ENCODE measurements around the gene DNMT3L.

The DNMT3L gene

DNA sequence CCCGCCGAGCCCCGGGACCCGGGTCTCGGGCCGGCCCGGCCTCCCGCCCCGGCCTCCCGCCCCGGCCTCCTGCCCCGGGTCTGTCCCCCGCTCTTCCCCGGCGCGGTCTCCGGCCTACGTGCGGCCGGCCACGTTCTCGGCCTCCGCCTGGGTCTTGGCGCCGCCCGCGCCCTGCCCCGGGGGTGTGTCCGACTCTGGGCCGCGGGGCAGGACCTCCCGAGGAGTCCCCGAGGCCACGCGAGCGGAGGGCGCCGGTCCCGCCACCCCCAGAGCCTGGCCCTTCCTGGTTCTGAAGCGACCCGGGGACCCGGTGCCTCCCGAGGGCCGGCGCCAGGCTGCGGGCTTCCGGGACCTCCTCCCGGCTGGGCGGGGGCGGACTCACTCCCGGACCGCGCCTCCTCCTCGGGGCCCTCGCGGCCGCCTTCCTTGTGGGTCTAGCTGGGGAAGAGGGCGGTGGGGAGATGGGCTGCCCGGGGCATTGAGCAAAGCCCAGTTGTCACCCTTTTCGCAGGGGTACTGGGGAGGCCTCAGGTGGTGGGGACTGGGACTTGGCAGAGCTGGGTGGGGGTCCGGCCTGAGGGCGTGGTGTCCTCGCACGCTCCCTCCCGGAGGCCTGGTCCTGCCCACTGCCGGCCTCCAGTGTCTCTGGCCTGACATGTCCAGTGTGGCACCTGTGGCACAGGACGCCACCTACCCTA lies 38.7 kb upstream of the DNMT3L start:
- Histone ChIP-seq H3K4me1 (ENCODE audit: control insufficient read depth, insufficient read depth, low read length) (peaks cover 60% of the 10 kb centered on the region), H3K9ac (ENCODE audit: low read length) (peak overlapping the region; percentile 74), H3K27me3 (ENCODE audit: control insufficient read depth, insufficient read depth, low read length) (no peaks in the 10 kb centered on the region), H3K36me3 (ENCODE audit: control insufficient read depth, insufficient read depth, low read length) (no peaks in the 10 kb centered on the region), H3K9me3 (ENCODE audit: control insufficient read depth, low read length) (no peaks in the 10 kb centered on the region), H3K4me3 (ENCODE audit: low read length) (peak overlapping the region; percentile 55)

DNA sequence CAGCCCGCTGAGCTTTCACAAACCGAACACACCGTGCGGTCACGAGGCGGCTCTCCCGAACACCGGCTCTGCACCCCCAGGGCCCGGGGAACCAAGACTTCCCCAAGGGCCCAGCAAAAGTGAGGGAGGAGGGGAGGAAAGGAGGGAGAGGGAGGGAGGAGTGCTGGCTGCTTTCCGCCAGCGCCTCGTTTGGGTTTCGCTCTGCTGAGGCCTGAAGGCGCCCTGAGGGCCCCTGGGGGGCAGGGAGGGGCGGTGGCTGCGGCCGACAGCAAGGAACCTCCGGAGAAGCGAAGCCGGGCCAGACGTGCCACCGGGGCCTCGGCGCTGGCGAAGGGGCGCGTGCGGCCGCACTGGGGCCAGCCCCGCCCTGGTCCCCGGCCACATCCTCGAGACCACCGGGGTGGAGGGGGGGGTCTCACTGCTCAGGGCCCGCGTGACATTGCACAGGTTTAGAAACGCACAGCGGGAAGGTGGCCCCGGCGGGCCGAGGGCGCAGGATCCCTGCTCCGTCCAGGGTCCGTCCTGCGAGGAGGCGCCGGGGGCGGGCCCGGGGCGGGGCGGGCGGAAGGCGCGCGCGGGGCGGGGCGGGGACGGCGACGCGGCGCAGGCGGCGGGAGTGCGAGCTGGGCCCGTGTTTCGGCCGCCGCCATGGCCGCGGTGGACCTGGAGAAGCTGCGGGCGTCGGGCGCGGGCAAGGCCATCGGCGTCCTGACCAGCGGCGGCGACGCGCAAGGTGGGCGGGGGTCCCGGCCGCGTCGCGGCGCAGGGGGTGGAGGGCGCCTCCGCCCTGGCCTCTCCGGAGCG lies 38.0 kb upstream of the DNMT3L start, which contains the start of gene PFKL:
PFKL (plus strand) TSS at position 596 of the 804 bp plus-strand sequence; CDS start at position 649, 53 bp downstream.
- H3K4me1 ChIP-seq (ENCODE audit: control insufficient read depth, insufficient read depth, low read length): peaks cover 54% of the 10 kb centered on the region
- no peaks in the 10 kb centered on the region for H3K9me3 ChIP-seq (ENCODE audit: control insufficient read depth, low read length)
- no peaks in the 10 kb centered on the region for H3K27me3 ChIP-seq (ENCODE audit: control insufficient read depth, insufficient read depth, low read length)
- H3K9ac ChIP-seq (ENCODE audit: low read length): peak within 1 kb of the TSS; percentile 74
- H3K36me3 ChIP-seq (ENCODE audit: control insufficient read depth, insufficient read depth, low read length): no peaks in the 10 kb centered on the region
- peak within 1 kb of the TSS; percentile 55 for H3K4me3 ChIP-seq (ENCODE audit: low read length)

DNA sequence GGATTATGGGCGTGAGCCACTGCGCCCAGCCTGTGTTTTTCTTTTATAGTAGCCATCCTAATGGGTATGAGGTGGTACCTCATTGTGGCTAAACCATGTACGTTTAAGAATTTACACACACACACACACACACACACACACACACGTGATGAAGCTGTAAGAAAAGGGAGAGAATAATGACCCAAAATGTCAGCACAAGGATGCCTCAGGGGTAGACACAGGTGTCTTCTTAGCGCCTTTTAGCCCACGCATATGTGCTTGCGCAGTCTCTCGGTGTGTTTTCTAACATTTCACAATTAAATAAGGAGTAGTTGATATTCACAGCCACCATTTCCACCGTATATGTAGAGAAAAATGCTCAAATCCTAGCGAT lies 37.4 kb upstream of the DNMT3L start:
- peak overlapping the region; percentile 69 for H3K9ac ChIP-seq (ENCODE audit: low read length)
- peaks cover 48% of the 10 kb centered on the region for H3K4me1 ChIP-seq (ENCODE audit: control insufficient read depth, insufficient read depth, low read length)
- no peaks in the 10 kb centered on the region for H3K9me3 ChIP-seq (ENCODE audit: control insufficient read depth, low read length)
- H3K4me3 ChIP-seq (ENCODE audit: low read length): peak overlapping the region; percentile 43
- H3K36me3 ChIP-seq (ENCODE audit: control insufficient read depth, insufficient read depth, low read length): no peaks in the 10 kb centered on the region
- H3K27me3 ChIP-seq (ENCODE audit: control insufficient read depth, insufficient read depth, low read length): no peaks in the 10 kb centered on the region

DNA sequence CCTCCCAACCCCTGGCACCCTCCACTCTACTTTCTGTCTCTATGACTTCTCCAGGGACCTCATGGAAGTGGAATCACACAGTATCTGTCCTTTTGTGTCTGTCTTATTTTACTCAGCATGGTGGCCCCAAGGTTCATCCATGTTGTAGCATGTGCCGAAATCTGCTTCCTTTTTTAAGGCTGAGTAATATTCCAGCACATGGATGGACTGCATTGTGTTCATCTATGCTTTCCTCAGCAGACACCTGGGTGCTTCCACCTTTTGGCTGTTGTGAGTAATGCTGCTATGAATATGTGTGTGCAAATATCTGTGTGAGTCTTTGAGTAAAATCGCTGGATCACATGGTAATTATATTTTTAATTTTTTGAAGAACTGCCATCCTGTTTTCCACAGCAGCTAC lies 36.6 kb upstream of the DNMT3L start:
- no peaks in the 10 kb centered on the region for H3K27me3 ChIP-seq (ENCODE audit: control insufficient read depth, insufficient read depth, low read length)
- peaks cover 40% of the 10 kb centered on the region for H3K4me1 ChIP-seq (ENCODE audit: control insufficient read depth, insufficient read depth, low read length)
- H3K4me3 ChIP-seq (ENCODE audit: low read length): no peak overlapping the region
- H3K9ac ChIP-seq (ENCODE audit: low read length): no peak overlapping the region
- no peaks in the 10 kb centered on the region for H3K36me3 ChIP-seq (ENCODE audit: control insufficient read depth, insufficient read depth, low read length)
- no peaks in the 10 kb centered on the region for H3K9me3 ChIP-seq (ENCODE audit: control insufficient read depth, low read length)

DNA sequence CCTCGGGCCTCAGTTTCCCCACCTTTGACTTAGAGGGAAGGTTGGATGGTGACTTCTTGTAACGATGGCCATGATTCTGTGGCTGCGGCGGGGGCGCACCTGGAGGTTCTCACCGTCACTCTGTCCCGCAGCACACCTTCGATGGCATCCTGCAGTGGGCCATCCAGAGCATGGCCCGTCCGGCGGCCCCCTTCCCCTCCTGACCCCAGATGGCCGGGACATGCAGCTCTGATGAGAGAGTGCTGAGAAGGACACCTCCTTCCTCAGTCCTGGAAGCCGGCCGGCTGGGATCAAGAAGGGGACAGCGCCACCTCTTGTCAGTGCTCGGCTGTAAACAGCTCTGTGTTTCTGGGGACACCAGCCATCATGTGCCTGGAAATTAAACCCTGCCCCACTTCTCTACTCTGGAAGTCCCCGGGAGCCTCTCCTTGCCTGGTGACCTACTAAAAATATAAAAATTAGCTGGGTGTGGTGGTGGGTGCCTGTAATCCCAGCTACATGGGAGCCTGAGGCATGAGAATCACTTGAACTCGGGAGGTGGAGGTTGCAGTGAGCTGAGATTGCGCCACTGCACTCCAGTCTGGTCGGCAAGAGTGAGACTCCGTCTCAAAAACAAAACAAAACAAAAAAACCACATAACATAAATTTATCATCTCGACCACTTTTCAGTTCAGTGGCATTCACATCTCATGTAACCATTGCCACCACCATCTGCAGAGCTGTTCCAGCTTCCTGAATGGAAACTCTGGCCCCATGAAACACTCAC lies 36.0 kb upstream of the DNMT3L start:
- no peaks in the 10 kb centered on the region for H3K9me3 ChIP-seq (ENCODE audit: control insufficient read depth, low read length)
- H3K9ac ChIP-seq (ENCODE audit: low read length): no peak overlapping the region

DNA sequence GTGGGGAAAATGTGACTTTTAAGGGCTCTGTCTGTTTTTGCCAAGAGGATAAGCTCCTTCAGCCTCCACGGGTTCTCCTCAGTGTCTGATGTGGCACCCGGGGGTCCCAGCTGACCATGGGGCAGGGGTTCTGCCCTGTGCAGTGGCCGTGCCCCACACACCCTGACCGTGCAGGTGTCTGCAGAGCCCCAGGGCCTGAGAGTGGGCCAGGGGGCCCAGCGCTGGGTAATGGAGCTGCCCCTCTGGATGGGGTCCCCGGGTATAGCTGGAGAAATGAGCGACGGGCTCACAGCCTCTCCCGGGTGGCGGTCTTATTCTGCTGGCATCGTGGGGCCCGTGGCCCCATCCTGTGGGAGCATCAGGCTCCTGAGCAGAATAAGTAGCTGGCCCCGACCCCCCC lies 35.2 kb upstream of the DNMT3L start:
- no peaks in the 10 kb centered on the region for H3K36me3 ChIP-seq (ENCODE audit: control insufficient read depth, insufficient read depth, low read length)
- H3K4me1 ChIP-seq (ENCODE audit: control insufficient read depth, insufficient read depth, low read length): peaks cover 27% of the 10 kb centered on the region
- no peaks in the 10 kb centered on the region for H3K9me3 ChIP-seq (ENCODE audit: control insufficient read depth, low read length)
- no peaks in the 10 kb centered on the region for H3K27me3 ChIP-seq (ENCODE audit: control insufficient read depth, insufficient read depth, low read length)
- no peak overlapping the region for H3K9ac ChIP-seq (ENCODE audit: low read length)
- no peak overlapping the region for H3K4me3 ChIP-seq (ENCODE audit: low read length)

More for the DNA sequence above, 36.0 kb upstream of the DNMT3L start:
- peaks cover 35% of the 10 kb centered on the region for H3K4me1 ChIP-seq (ENCODE audit: control insufficient read depth, insufficient read depth, low read length)
- H3K27me3 ChIP-seq (ENCODE audit: control insufficient read depth, insufficient read depth, low read length): no peaks in the 10 kb centered on the region
- H3K4me3 ChIP-seq (ENCODE audit: low read length): no peak overlapping the region
- no peaks in the 10 kb centered on the region for H3K36me3 ChIP-seq (ENCODE audit: control insufficient read depth, insufficient read depth, low read length)

DNA sequence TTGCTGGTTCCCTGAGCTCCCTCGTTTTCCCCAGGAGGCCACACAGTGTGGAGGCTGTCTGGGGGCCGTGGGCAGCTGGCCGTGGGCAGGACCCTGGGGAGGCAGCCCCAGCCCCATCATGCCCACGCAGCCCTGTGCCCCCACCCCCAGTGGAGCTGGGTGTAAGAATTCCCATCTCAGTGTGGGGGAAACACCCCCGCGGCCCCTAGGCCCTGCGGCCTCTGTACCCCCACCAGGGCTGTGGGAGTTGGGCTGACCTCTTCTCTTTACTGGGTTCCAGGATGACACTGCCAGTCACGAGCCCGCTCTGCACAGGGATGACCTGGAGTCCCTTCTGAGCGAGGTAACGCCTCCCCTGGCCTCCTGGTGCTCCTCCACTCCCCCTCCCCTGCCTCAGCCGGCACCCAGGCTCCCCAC lies 34.4 kb upstream of the DNMT3L start:
- H3K4me1 ChIP-seq (ENCODE audit: control insufficient read depth, insufficient read depth, low read length): peaks cover 19% of the 10 kb centered on the region
- no peak overlapping the region for H3K4me3 ChIP-seq (ENCODE audit: low read length)
- H3K9ac ChIP-seq (ENCODE audit: low read length): no peak overlapping the region
- H3K9me3 ChIP-seq (ENCODE audit: control insufficient read depth, low read length): no peaks in the 10 kb centered on the region
- no peaks in the 10 kb centered on the region for H3K36me3 ChIP-seq (ENCODE audit: control insufficient read depth, insufficient read depth, low read length)
- H3K27me3 ChIP-seq (ENCODE audit: control insufficient read depth, insufficient read depth, low read length): no peaks in the 10 kb centered on the region

DNA sequence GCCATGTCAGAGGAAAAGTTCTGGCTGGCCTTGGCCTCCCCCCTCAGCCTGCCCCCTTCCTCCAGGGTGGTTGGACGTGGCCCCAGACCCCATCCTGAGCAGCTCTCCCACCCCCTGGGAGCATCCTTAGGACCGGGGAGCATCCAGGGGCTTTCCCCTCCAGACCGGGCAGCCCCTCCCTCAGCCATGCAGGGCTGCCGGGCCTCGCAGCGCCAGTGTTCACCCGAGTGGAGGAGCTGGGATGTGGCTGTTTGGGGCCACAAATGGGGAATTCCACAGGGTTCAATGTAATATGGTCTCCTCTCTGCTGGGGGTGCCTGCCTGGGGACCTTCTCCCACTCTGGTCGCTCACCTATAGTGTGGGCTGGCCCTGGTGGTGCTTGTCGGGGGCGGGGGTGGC lies 33.9 kb upstream of the DNMT3L start:
- no peaks in the 10 kb centered on the region for H3K9me3 ChIP-seq (ENCODE audit: control insufficient read depth, low read length)
- H3K27me3 ChIP-seq (ENCODE audit: control insufficient read depth, insufficient read depth, low read length): no peaks in the 10 kb centered on the region
- no peak overlapping the region for H3K9ac ChIP-seq (ENCODE audit: low read length)
- no peak overlapping the region for H3K4me3 ChIP-seq (ENCODE audit: low read length)
- peaks cover 15% of the 10 kb centered on the region for H3K4me1 ChIP-seq (ENCODE audit: control insufficient read depth, insufficient read depth, low read length)
- no peaks in the 10 kb centered on the region for H3K36me3 ChIP-seq (ENCODE audit: control insufficient read depth, insufficient read depth, low read length)

DNA sequence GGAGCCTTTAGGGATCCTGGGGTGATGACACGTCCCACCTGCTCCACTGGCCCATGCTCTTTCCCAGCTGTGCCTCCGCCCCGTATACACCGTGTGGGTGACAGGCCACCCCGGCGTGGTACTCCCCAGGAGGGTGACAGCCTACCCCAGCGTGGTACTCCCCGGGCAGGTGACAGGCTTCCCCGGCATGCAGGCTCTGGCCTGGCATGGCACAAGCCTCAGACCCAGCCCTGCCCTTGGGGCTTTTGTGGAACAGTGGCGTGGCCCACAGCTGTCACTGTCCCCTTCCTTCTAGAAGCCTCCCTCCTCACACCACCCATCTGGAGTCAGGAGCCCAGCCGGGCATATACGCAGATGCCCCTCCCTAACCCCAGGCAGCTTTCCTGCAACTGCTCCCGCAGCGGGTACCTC lies 33.5 kb upstream of the DNMT3L start:
- Histone ChIP-seq H3K4me1 (ENCODE audit: control insufficient read depth, insufficient read depth, low read length) (peaks cover 15% of the 10 kb centered on the region), H3K36me3 (ENCODE audit: control insufficient read depth, insufficient read depth, low read length) (no peaks in the 10 kb centered on the region), H3K9ac (ENCODE audit: low read length) (no peak overlapping the region), H3K9me3 (ENCODE audit: control insufficient read depth, low read length) (no peaks in the 10 kb centered on the region), H3K27me3 (ENCODE audit: control insufficient read depth, insufficient read depth, low read length) (no peaks in the 10 kb centered on the region), H3K4me3 (ENCODE audit: low read length) (no peak overlapping the region)

DNA sequence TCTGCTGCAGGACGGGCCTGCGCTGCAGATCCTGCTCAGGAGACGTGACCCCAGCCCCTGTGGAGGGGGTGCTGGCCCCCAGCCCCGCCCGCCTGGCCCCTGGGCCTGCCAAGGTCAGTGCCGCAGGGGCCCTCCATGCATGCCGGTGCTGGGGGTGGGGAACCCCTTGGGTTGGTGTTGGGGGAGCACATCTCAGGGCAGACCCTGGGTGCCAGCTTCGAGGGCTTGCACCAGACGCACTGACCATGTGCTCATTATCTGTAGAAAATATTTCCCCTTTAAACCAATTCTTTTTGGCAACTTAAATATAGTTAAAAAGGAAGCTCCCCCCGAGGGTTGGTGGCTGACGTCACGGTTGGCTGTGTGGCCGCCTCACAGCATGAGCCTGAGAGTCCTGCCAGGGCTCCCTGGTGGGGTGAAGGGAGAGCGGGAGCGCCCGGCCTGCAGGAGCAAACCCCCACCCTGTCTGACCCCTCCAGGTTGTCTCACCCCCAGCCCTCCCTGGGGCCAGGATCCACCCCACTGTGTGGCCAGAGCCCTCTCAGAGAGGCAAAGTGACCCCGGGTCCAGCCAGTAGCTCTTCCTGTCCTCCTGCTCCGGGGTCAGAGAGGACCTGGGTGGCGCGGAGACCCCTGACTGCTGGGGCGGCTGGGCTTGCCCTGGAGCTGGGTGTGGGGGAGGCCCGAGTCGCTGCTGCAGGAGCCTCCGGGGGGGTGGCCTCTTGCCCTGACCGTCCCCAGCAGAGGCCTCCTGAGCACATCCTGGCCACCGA lies 32.9 kb upstream of the DNMT3L start:
- Histone ChIP-seq H3K36me3 (ENCODE audit: control insufficient read depth, insufficient read depth, low read length) (no peaks in the 10 kb centered on the region), H3K9ac (ENCODE audit: low read length) (no peak overlapping the region), H3K4me1 (ENCODE audit: control insufficient read depth, insufficient read depth, low read length) (peaks cover 14% of the 10 kb centered on the region), H3K27me3 (ENCODE audit: control insufficient read depth, insufficient read depth, low read length) (no peaks in the 10 kb centered on the region), H3K4me3 (ENCODE audit: low read length) (no peak overlapping the region), H3K9me3 (ENCODE audit: control insufficient read depth, low read length) (no peaks in the 10 kb centered on the region)

DNA sequence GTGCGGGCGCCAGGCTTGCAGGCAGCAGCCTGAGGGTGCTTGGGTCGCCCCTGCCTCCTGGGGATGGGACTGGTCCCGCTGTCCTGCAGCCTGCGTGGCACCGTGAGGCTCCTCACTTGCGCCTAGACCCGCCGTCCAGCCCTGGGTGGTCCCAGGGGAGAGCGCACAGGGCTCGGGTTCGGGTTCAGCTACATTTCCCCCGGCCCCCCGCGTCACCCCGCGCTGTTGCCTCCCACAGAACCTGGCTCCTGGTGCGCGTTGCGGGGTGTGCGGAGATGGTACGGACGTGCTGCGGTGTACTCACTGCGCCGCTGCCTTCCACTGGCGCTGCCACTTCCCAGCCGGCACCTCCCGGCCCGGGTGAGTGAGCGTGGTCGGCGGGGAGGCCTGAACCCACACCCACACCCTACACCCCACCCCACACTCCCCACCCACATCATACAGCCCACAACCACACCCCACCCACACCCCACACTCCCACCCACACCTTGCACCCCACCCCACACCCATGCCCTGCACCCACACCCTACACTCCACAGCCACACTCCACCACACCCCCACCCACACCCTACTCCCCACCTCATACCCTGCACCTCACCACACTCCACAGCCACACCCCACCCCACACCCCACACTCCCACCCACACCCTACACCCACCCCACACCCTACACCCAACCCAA lies 32.0 kb upstream of the DNMT3L start:
- Histone ChIP-seq H3K9ac (ENCODE audit: low read length) (no peak overlapping the region), H3K9me3 (ENCODE audit: control insufficient read depth, low read length) (no peaks in the 10 kb centered on the region), H3K4me1 (ENCODE audit: control insufficient read depth, insufficient read depth, low read length) (peaks cover 8% of the 10 kb centered on the region), H3K27me3 (ENCODE audit: control insufficient read depth, insufficient read depth, low read length) (no peaks in the 10 kb centered on the region), H3K36me3 (ENCODE audit: control insufficient read depth, insufficient read depth, low read length) (no peaks in the 10 kb centered on the region), H3K4me3 (ENCODE audit: low read length) (no peak overlapping the region)

Measured in mucosa of stomach (tissue), 1 donor.